Measurements from ENCODE around the gene TUBA3C.

TUBA3C gene

DNA sequence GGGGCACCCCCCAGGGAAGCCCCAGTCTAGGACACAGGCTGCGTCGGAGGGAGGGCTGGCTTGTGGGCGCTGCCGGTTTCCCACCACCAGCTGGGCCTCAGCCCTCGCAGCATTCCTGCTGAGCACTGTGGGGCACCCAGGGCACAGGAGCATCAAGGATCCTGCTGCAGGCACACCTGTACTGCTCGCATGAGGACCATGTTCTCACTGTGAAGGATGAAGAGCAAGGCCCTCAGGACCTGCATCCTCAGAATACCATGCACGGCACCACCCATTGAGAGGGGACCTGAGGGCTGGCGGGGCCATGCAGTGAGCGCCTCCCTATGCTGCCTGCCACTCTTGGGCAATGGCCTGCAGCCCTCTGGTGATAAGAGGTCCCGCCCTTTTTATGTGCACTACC lies 31.4 kb downstream of the TUBA3C start:
- DNase-seq (ENCODE audit: low read depth), result no peak
- TF ChIP-seq, protein P1, sequence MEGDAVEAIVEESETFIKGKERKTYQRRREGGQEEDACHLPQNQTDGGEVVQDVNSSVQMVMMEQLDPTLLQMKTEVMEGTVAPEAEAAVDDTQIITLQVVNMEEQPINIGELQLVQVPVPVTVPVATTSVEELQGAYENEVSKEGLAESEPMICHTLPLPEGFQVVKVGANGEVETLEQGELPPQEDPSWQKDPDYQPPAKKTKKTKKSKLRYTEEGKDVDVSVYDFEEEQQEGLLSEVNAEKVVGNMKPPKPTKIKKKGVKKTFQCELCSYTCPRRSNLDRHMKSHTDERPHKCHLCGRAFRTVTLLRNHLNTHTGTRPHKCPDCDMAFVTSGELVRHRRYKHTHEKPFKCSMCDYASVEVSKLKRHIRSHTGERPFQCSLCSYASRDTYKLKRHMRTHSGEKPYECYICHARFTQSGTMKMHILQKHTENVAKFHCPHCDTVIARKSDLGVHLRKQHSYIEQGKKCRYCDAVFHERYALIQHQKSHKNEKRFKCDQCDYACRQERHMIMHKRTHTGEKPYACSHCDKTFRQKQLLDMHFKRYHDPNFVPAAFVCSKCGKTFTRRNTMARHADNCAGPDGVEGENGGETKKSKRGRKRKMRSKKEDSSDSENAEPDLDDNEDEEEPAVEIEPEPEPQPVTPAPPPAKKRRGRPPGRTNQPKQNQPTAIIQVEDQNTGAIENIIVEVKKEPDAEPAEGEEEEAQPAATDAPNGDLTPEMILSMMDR (IDR thresholded peaks at IDR 0.05; ENCODE audit: control insufficient read depth, insufficient read depth, low read depth, low read length, missing control alignments), result no peak
- H3K4me3 ChIP-seq (ENCODE audit: control insufficient read depth, low read depth, low read length), result no peak overlapping the region

DNA sequence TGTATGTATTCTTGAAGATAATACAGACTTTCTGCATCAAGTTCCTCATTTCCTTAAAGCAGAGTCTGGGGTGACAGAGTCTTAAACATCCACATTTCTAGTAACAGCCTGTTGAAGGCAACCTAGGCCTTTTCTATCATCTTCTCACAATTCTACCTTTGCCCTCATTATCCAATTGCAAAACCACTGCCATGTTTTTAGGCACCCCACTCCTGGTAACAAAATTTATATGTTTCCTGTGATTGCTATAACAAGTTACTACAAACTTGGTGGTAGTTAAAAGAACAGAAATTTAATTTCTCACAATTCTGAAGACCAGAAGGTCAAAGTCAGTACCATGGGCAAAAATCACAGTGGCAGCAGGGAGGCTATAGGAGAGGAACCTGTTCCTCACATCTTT lies 33.1 kb downstream of the TUBA3C start:
- H3K4me3 ChIP-seq (ENCODE audit: control insufficient read depth, low read depth, low read length), result no peak overlapping the region
- TF ChIP-seq, protein P1 (IDR thresholded peaks at IDR 0.05; ENCODE audit: control insufficient read depth, insufficient read depth, low read depth, low read length, missing control alignments), result no peak
- DNase-seq (ENCODE audit: low read depth), result no peak

All from AG09309 (cell line).